Caco-2 (cell line): ENCODE data around the gene ICAM5. TPM values are rescaled to one million over a fixed set of nuclear protein-coding genes. Genes with fewer than 3 reads are reported as not detected.
A peak's percentile ranks its signal among the peaks of the same experiment; 100 is the strongest.

Experiments
- BruUV-seq: library from RNA; stranded (reverse); fragments of 400-500 nt; replicated peaks from 2 replicates; lab custom pipeline; 2021; lab: Mats Ljungman, UMichigan
- CTCF ChIA-PET: fragments of 300-600 bp; sonication (Branson Sonifier 250); formaldehyde crosslinking; loops from one replicate; lab custom pipeline; 2022; ENCODE audit warnings: antibody characterized with exemption; lab: Charles Lee
- POLR2A ChIA-PET: fragments of 300-600 bp; sonication (Branson Sonifier 250); formaldehyde crosslinking; loops from one replicate; lab custom pipeline; 2022; ENCODE audit warnings: antibody characterized with exemption; lab: Charles Lee
- DNase-seq, 2 experiments: peaks; one replicate each; pipeline versions ENCODE4 v3.0.0 to v3.0.0-alpha.2; 2020 to 2022
- H3K27me3 ChIP-seq: replicated peaks from 2 replicates; pipeline ENCODE4 v1.6.0; 2011; ENCODE audit warnings: low read length; ENCODE audit not compliant: control insufficient read depth, insufficient read depth
- H3K36me3 ChIP-seq: 2 replicates; pipeline ENCODE4 v1.5.1; 2011; ENCODE audit warnings: low read length; ENCODE audit not compliant: control insufficient read depth, insufficient read depth
- H3K4me1 ChIP-seq: fragments of 250-450 bp; sonication (Bioruptor Pico); 2 replicates; pipeline ENCODE4 v1.5.1; 2020; ENCODE audit warnings: mild to moderate bottlenecking
- H3K4me3 ChIP-seq: 2 replicates; pipeline ENCODE4 v1.5.1; 2011; ENCODE audit warnings: low read depth, mild to moderate bottlenecking, control low read depth, low read length
- H3K9me3 ChIP-seq: fragments of 250-450 bp; sonication (Bioruptor Pico); 2 replicates; pipeline ENCODE4 v1.5.1; 2020; ENCODE audit warnings: mild to moderate bottlenecking, moderate library complexity
- H3K27ac Mint-ChIP-seq: one replicate; pipeline ENCODE4 v1.8.0; 2022; ENCODE audit warnings: mixed read lengths; ENCODE audit not compliant: unreplicated experiment
- H3K27me3 Mint-ChIP-seq: one replicate; pipeline ENCODE4 v1.8.0; 2022; ENCODE audit warnings: mixed read lengths; ENCODE audit not compliant: insufficient read depth, unreplicated experiment
- H3K36me3 Mint-ChIP-seq: one replicate; pipeline ENCODE4 v1.8.0; 2022; ENCODE audit warnings: mild to moderate bottlenecking, mixed read lengths; ENCODE audit not compliant: insufficient read depth, unreplicated experiment
- H3K4me1 Mint-ChIP-seq: one replicate; pipeline ENCODE4 v1.8.0; 2022; ENCODE audit warnings: low read depth, mixed read lengths; ENCODE audit not compliant: unreplicated experiment
- H3K4me3 Mint-ChIP-seq: one replicate; pipeline ENCODE4 v1.8.0; 2022; ENCODE audit warnings: mild to moderate bottlenecking, moderate library complexity, mixed read lengths; ENCODE audit not compliant: unreplicated experiment
- H3K9me3 Mint-ChIP-seq: one replicate; pipeline ENCODE4 v1.8.0; 2022; ENCODE audit warnings: mixed read lengths; ENCODE audit not compliant: unreplicated experiment
- intact Hi-C: fragments of 100-400 bp; cut with micrococcal nuclease; formaldehyde crosslinking; loops from one replicate; pipeline ENCODE4 v1.10.0; 2022; ENCODE audit not compliant: unreplicated experiment
- total RNA-seq: library from RNA; stranded (reverse); gene quantifications from 2 replicates; pipeline ENCODE4 v1.2.3, GENCODE V29; 2022
- TF ChIP-seq, protein P1 (sequence below), 2 experiments: fragments of 200-600 bp in 1 of 2; IDR thresholded peaks; 1 replicate in 1 of 2; 2 replicates in 1 of 2; pipeline versions ENCODE4 v1.5.1 to v1.8.0; 2011 to 2022; ENCODE audit warnings: antibody characterized with exemption in 1 of 2, control low read depth in 1 of 2, inconsistent platforms in 1 of 2, low read depth in 1 of 2, low read length in 1 of 2, mild to moderate bottlenecking in 1 of 2, moderate library complexity in 1 of 2; ENCODE audit not compliant: insufficient read depth in 1 of 2, severe bottlenecking in 1 of 2, unreplicated experiment in 1 of 2

The ICAM5 gene
- total RNA-seq, 1 experiment from 2014 or later = 3.2 TPM

GRCh38 chr19:10245189-10245939 is 44.4 kb upstream of the ICAM5 start:
- TF ChIP-seq, protein P1, sequence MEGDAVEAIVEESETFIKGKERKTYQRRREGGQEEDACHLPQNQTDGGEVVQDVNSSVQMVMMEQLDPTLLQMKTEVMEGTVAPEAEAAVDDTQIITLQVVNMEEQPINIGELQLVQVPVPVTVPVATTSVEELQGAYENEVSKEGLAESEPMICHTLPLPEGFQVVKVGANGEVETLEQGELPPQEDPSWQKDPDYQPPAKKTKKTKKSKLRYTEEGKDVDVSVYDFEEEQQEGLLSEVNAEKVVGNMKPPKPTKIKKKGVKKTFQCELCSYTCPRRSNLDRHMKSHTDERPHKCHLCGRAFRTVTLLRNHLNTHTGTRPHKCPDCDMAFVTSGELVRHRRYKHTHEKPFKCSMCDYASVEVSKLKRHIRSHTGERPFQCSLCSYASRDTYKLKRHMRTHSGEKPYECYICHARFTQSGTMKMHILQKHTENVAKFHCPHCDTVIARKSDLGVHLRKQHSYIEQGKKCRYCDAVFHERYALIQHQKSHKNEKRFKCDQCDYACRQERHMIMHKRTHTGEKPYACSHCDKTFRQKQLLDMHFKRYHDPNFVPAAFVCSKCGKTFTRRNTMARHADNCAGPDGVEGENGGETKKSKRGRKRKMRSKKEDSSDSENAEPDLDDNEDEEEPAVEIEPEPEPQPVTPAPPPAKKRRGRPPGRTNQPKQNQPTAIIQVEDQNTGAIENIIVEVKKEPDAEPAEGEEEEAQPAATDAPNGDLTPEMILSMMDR (IDR thresholded peaks at IDR 0.05; ENCODE audit: insufficient read depth in 1 of 2, low read depth in 1 of 2, low read length in 1 of 2, severe bottlenecking in 1 of 2, unreplicated experiment in 1 of 2) = no peak
- H3K27me3 ChIP-seq = no peaks in the 10 kb centered on the region
- ChIA-PET CTCF (no interaction called here), POLR2A (no interaction called here)
- no peaks in the 10 kb centered on the region for H3K27me3 Mint-ChIP-seq
- H3K36me3 ChIP-seq = no peaks in the 10 kb centered on the region
- no peaks in the 10 kb centered on the region for H3K9me3 ChIP-seq
- H3K4me3 ChIP-seq = no peak overlapping the region
- no peaks in the 10 kb centered on the region for H3K9me3 Mint-ChIP-seq
- intact Hi-C loops = no loop called here
- no peak overlapping the region for H3K4me3 Mint-ChIP-seq
- no peak for DNase-seq
- peaks cover 6% of the 10 kb centered on the region for H3K4me1 Mint-ChIP-seq
- BruUV-seq = no TSS peak
- no peak overlapping the region for H3K27ac Mint-ChIP-seq
- peaks cover under 1% of the 10 kb centered on the region; the same call in 1 of the 2 replicates for H3K4me1 ChIP-seq
- H3K36me3 Mint-ChIP-seq = no peaks in the 10 kb centered on the region

DNA sequence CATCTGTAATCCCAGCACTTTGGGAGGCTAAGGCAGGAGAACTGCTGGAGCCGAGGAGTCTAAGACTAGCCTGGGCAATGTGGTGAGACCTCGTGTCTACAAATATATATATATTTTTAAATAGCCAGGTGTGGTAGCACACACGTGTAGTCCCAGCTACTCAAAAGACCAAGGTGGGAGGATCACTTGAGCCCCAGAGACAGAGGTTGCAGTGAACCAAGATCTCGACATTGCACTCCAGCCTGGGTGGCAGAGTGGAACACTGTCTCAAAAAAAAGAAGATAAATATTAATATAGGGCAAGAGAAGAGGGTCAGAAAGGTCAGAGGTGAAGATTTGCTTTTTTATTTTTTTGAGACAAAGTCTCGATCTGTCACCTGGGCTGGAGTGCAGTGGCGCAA is 43.2 kb upstream of the ICAM5 start:
- peaks cover 6% of the 10 kb centered on the region for H3K4me1 Mint-ChIP-seq
- intact Hi-C loops = no loop called here
- H3K9me3 Mint-ChIP-seq = no peaks in the 10 kb centered on the region
- H3K27me3 Mint-ChIP-seq = no peaks in the 10 kb centered on the region
- Histone ChIP-seq H3K4me1 (peaks cover 4% of the 10 kb centered on the region; the same call in 1 of the 2 replicates), H3K4me3 (no peak overlapping the region), H3K9me3 (no peaks in the 10 kb centered on the region), H3K36me3 (no peaks in the 10 kb centered on the region), H3K27me3 (no peaks in the 10 kb centered on the region)
- ChIA-PET POLR2A (no interaction called here), CTCF (no interaction called here)
- DNase-seq = no peak
- no TSS peak for BruUV-seq
- no peak overlapping the region for H3K4me3 Mint-ChIP-seq
- TF ChIP-seq, protein P1 (IDR thresholded peaks at IDR 0.05; ENCODE audit: insufficient read depth in 1 of 2, low read depth in 1 of 2, low read length in 1 of 2, severe bottlenecking in 1 of 2, unreplicated experiment in 1 of 2) = no peak
- peaks cover 2% of the 10 kb centered on the region for H3K36me3 Mint-ChIP-seq
- no peak overlapping the region for H3K27ac Mint-ChIP-seq

DNA sequence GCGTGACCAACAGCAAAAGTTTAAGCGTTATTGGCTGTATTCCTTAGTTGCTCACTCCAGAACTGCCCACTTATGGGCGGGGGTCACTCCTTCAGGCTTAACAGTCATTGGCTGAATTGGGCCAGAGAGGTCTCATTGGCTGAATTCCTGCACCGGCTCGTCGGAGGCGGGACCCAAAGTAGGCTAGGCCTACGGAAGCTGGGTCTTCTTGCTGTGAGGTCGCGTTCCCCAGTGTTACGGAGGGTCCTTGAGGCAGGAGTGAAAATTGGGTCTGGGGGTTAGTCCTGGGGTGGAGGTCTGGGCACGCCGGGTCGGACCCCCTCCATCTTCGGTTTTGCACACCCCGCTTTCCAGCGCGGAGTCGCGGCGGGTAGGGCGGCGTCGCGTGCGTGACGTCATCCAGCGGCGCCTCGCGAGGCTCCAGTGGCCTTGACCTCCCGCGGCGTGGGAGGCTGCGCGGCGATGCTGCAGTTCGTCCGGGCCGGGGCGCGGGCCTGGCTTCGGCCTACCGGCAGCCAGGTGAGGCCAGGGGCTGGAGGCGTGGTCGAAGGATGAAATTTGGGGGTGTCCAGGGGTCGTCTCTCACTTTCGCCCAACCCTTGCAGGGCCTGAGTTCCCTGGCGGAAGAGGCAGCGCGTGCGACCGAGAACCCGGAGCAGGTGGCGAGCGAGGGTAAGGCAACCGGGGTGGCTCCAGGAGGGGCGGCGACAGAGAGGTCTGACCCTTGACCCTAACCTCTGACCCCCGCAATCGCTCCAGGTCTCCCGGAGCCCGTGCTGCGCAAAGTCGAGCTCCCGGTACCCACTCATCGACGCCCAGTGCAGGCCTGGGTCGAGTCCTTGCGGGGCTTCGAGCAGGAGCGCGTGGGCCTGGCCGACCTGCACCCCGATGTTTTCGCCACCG is 37.7 kb upstream of the ICAM5 start, which contains the start of gene MRPL4:
Gene MRPL4, plus strand, starts transcription at position 423 of the 903 bp plus-strand sequence. Its CDS starts 40 bp downstream, at position 463.
- BruUV-seq = TSS peak; percentile 59
- Mint-ChIP-seq H3K27me3 (no peaks in the 10 kb centered on the region), H3K36me3 (peaks cover 45% of the 10 kb centered on the region), H3K4me1 (no peaks in the 10 kb centered on the region), H3K4me3 (peak within 1 kb of the TSS; percentile 93), H3K9me3 (no peaks in the 10 kb centered on the region), H3K27ac (peak within 1 kb of the TSS; percentile 94)
- intact Hi-C loops = loop anchor here (1.0 to 5.0 kb wide), 2 partner anchors 60 to 132 kb away; partner anchors contain the start of gene DNMT1
- ChIA-PET POLR2A (interaction anchor here (0.6 kb wide), 2 partner anchors 21 to 156 kb away, joined by 3 read pairs; no protein-coding TSS in a partner anchor), CTCF (interaction anchor here (0.6 to 1.2 kb wide), 4 partner anchors 40 to 139 kb away, joined by 3 to 5 read pairs (median 4); no protein-coding TSS in a partner anchor)
- Histone ChIP-seq H3K27me3 (no peaks in the 10 kb centered on the region), H3K9me3 (no peaks in the 10 kb centered on the region), H3K4me1 (peaks cover 4% of the 10 kb centered on the region; the same call in 1 of the 2 replicates), H3K4me3 (peak within 1 kb of the TSS; percentile 93), H3K36me3 (no peaks in the 10 kb centered on the region; the same call in 1 of the 2 replicates)
- DNase-seq = peak; percentile 95 to 97
- TF ChIP-seq, protein P1 (IDR thresholded peaks at IDR 0.05; ENCODE audit: insufficient read depth in 1 of 2, low read depth in 1 of 2, low read length in 1 of 2, severe bottlenecking in 1 of 2, unreplicated experiment in 1 of 2) = no peak
